GM23338 (cell line): ENCODE data around the gene IL22RA2.

Experiments used
- CREB1 ChIP-seq: fragments of 250-450 bp; sonication (Bioruptor Pico); IDR thresholded peaks from 2 replicates; pipeline ENCODE4 v1.5.0; 2020; ENCODE audit warnings: low read depth, mild to moderate bottlenecking, moderate library complexity
- CTCF ChIP-seq, 2 experiments: fragments of 200-600 bp in 1 of 2; sonication (generic) in 1 of 2; conservative IDR thresholded peaks; 2 replicates each; pipeline versions ENCODE4 v1.5.1 to v1.6.1; 2016 to 2017; ENCODE audit warnings: antibody characterized with exemption in 2 of 2, low read depth in 2 of 2, mild to moderate bottlenecking in 2 of 2, moderate library complexity in 1 of 2
- EZH2 ChIP-seq: fragments of 200-600 bp; sonication (generic); IDR thresholded peaks from one replicate; pipeline ENCODE4 v1.8.0; 2017; ENCODE audit warnings: antibody characterized with exemption, mild to moderate bottlenecking, low read depth; ENCODE audit not compliant: unreplicated experiment
- EZH2phosphoT487 ChIP-seq: fragments of 200-600 bp; sonication (generic); IDR thresholded peaks from one replicate; pipeline ENCODE4 v1.8.1; 2018; ENCODE audit warnings: antibody characterized with exemption; ENCODE audit not compliant: unreplicated experiment
- POLR2AphosphoS5 ChIP-seq: IDR thresholded peaks from 2 replicates; pipeline ENCODE4 v1.6.1; 2016; ENCODE audit warnings: antibody characterized with exemption, low read depth
- REST ChIP-seq: IDR thresholded peaks from one replicate; pipeline ENCODE4 v1.6.1; 2018; ENCODE audit warnings: antibody characterized with exemption; ENCODE audit not compliant: unreplicated experiment
- STAT1 ChIP-seq: IDR thresholded peaks from one replicate; pipeline ENCODE4 v1.6.1; 2016; ENCODE audit warnings: antibody characterized with exemption; ENCODE audit not compliant: unreplicated experiment
- ZNF114 ChIP-seq: fragments of 250-450 bp; sonication (Bioruptor Pico); IDR thresholded peaks from 2 replicates; pipeline ENCODE4 v1.5.0; 2020; ENCODE audit warnings: mild to moderate bottlenecking, moderate library complexity

GRCh38 chr6:137167702-137168377 lies 5.6 kb downstream of the IL22RA2 start:
- TF ChIP-seq POLR2AphosphoS5: no peak
- no peak for TF ChIP-seq CREB1
- no peak for TF ChIP-seq EZH2
- no peak for TF ChIP-seq CTCF (conservative IDR thresholded peaks at IDR 0.05; ENCODE audit: low read depth in 2 of 2)
- no peak for TF ChIP-seq ZNF114
- no peak for TF ChIP-seq STAT1
- no peak for TF ChIP-seq EZH2phosphoT487
- no peak for TF ChIP-seq REST
